ENCODE data around the gene ALDH7A1.

ALDH7A1 gene

DNA sequence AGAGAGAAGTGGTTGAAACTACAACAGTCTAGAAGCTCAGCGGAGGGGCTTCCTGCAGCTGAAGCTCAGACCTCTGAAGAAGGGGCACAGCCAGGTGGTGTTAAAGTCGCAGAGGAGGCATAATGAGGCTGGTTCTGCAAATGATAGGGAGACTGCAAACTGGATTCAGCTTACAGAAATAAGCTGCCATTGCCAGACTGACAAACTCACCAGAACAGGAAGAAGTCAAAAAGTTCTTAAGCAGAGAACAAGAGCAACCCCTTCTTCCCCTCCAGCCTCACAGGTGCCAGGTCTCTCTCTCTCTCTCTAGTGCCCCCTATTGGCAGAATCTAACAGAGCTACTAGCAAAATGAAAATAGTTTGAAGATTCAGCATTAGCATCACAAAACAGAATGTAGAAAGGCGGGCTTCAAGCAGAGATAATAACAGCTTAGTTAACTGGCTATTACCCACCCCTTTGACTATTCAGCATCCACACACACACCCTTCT, 95.1 kb downstream of the ALDH7A1 start:
- no peak overlapping the region for H3K27ac ChIP-seq (ENCODE audit: insufficient read depth, low read depth, low read length, poor library complexity, severe bottlenecking)
- H3K4me3 ChIP-seq (ENCODE audit: insufficient read depth, low read depth, low read length), result no peak overlapping the region
- no peaks in the 10 kb centered on the region for H3K27me3 ChIP-seq (ENCODE audit: control insufficient read depth, insufficient read depth, low read length, poor library complexity, severe bottlenecking)
- H3K4me1 ChIP-seq (ENCODE audit: control insufficient read depth, insufficient read depth, low read length), result no peaks in the 10 kb centered on the region
- no peaks in the 10 kb centered on the region for H3K36me3 ChIP-seq (ENCODE audit: control insufficient read depth, insufficient read depth, low read length)
- WGBS, 2 experiments, result 82 to 84% methylated on average over 3 of the region's 3 CpGs
- H3K9me3 ChIP-seq (ENCODE audit: control insufficient read depth, low read length), result no peaks in the 10 kb centered on the region

DNA sequence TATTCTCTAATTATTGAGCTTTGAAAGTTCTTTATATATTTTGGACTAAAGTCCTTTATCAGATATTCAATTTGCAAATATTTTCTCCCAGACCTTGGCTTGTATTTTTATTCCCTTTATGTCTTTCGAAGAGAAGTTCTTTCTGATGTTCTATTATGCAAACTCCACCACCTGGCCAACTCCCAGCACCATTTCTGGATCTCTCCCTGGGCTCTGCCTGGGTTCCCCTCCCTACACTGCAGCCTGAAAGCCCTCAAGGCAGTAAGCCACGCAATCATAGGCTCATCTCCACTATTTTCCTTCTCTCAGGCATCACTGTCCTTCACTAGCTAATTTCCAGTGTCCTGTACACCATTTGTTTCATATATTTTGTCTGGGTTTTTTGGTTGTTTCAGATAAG, 95.7 kb downstream of the ALDH7A1 start:
- WGBS, 2 experiments, result 88 to 97% methylated on average over 2 of the region's 2 CpGs
- Histone ChIP-seq H3K27ac (ENCODE audit: insufficient read depth, low read depth, low read length, poor library complexity, severe bottlenecking) (no peak overlapping the region), H3K4me3 (ENCODE audit: insufficient read depth, low read depth, low read length) (no peak overlapping the region)

DNA sequence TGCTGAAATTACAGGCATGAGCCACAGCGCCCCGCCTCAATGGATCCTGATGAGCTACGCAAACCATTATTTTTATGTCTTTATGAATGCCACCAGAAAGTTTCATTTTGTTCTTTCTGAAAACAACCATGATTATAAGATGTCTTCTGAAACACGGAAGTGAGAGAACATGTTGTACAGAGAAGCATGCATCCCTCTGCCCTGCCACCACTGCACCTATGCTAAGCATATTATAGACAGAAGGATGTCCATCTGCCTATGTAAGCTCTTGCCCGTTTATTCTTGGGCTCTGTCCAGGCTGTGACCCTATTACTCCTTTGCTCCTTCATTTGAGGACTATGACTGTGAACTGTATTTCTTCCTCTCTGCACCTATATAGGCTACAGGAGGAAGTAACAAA, 97.5 kb downstream of the ALDH7A1 start:
- no peaks in the 10 kb centered on the region for H3K27me3 ChIP-seq (ENCODE audit: control insufficient read depth, insufficient read depth, low read length, poor library complexity, severe bottlenecking)
- H3K36me3 ChIP-seq (ENCODE audit: control insufficient read depth, insufficient read depth, low read length), result no peaks in the 10 kb centered on the region
- 88 to 96% methylated on average over 5 of the region's 5 CpGs for WGBS, 2 experiments
- no peaks in the 10 kb centered on the region for H3K4me1 ChIP-seq (ENCODE audit: control insufficient read depth, insufficient read depth, low read length)
- H3K9me3 ChIP-seq (ENCODE audit: control insufficient read depth, low read length), result no peaks in the 10 kb centered on the region
- no peak overlapping the region for H3K4me3 ChIP-seq (ENCODE audit: insufficient read depth, low read depth, low read length)
- no peak overlapping the region for H3K27ac ChIP-seq (ENCODE audit: insufficient read depth, low read depth, low read length, poor library complexity, severe bottlenecking)

More for the DNA sequence above, 95.7 kb downstream of the ALDH7A1 start:
- no peaks in the 10 kb centered on the region for H3K27me3 ChIP-seq (ENCODE audit: control insufficient read depth, insufficient read depth, low read length, poor library complexity, severe bottlenecking)
- H3K9me3 ChIP-seq (ENCODE audit: control insufficient read depth, low read length), result no peaks in the 10 kb centered on the region
- no peaks in the 10 kb centered on the region for H3K36me3 ChIP-seq (ENCODE audit: control insufficient read depth, insufficient read depth, low read length)
- H3K4me1 ChIP-seq (ENCODE audit: control insufficient read depth, insufficient read depth, low read length), result no peaks in the 10 kb centered on the region

DNA sequence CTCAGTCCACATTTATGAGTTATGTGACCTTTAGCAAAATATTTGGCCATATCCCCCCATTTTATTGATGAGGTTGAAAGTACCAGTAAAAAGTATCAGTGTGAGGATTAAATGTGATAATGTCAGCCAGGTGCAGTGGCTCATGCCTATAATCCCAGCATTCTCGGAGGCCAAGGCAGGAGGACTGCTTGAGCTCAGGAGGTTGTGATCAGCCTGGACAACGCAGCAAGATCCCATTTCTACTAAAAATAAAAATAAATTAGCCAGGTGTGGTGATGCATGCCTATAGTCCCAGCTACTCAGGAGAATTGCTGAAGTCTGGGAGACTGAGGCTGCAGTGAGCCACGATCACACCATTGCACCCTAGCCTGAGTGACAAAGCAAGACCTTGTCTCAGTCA, 100.6 kb downstream of the ALDH7A1 start:
- 94% methylated on average over 3 of the region's 3 CpGs for WGBS, 2 experiments
- no peaks in the 10 kb centered on the region for H3K36me3 ChIP-seq (ENCODE audit: control insufficient read depth, insufficient read depth, low read length)
- peaks cover 12% of the 10 kb centered on the region for H3K27me3 ChIP-seq (ENCODE audit: control insufficient read depth, insufficient read depth, low read length, poor library complexity, severe bottlenecking)
- H3K9me3 ChIP-seq (ENCODE audit: control insufficient read depth, low read length), result no peaks in the 10 kb centered on the region
- H3K4me3 ChIP-seq (ENCODE audit: insufficient read depth, low read depth, low read length), result no peak overlapping the region
- no peak overlapping the region for H3K27ac ChIP-seq (ENCODE audit: insufficient read depth, low read depth, low read length, poor library complexity, severe bottlenecking)
- peaks cover 21% of the 10 kb centered on the region for H3K4me1 ChIP-seq (ENCODE audit: control insufficient read depth, insufficient read depth, low read length)

DNA sequence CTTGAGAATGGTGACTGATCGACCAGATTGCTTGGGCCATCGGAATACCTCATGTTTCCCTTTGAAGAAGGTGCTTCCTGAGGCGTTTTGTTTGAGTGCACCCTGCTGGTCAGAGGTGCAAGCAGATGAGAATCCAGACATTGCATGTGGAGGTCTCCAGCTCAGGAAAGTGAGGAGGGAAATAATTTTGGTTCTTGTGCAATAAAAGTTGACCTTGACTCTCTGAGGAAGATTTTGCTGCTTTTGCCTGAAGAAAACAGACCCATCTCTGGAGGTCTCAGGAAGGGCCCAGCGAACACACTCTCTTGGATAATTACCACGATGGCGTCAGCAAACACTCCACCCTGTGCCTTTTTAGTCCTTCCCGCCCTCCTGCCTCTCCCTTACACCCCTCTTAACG, 102.1 kb downstream of the ALDH7A1 start:
- Histone ChIP-seq H3K4me3 (ENCODE audit: insufficient read depth, low read depth, low read length) (no peak overlapping the region), H3K4me1 (ENCODE audit: control insufficient read depth, insufficient read depth, low read length) (peaks cover 27% of the 10 kb centered on the region), H3K9me3 (ENCODE audit: control insufficient read depth, low read length) (no peaks in the 10 kb centered on the region), H3K36me3 (ENCODE audit: control insufficient read depth, insufficient read depth, low read length) (no peaks in the 10 kb centered on the region), H3K27me3 (ENCODE audit: control insufficient read depth, insufficient read depth, low read length, poor library complexity, severe bottlenecking) (peaks cover 12% of the 10 kb centered on the region), H3K27ac (ENCODE audit: insufficient read depth, low read depth, low read length, poor library complexity, severe bottlenecking) (no peak overlapping the region)
- 73 to 75% methylated on average over 8 of the region's 8 CpGs for WGBS, 2 experiments

DNA sequence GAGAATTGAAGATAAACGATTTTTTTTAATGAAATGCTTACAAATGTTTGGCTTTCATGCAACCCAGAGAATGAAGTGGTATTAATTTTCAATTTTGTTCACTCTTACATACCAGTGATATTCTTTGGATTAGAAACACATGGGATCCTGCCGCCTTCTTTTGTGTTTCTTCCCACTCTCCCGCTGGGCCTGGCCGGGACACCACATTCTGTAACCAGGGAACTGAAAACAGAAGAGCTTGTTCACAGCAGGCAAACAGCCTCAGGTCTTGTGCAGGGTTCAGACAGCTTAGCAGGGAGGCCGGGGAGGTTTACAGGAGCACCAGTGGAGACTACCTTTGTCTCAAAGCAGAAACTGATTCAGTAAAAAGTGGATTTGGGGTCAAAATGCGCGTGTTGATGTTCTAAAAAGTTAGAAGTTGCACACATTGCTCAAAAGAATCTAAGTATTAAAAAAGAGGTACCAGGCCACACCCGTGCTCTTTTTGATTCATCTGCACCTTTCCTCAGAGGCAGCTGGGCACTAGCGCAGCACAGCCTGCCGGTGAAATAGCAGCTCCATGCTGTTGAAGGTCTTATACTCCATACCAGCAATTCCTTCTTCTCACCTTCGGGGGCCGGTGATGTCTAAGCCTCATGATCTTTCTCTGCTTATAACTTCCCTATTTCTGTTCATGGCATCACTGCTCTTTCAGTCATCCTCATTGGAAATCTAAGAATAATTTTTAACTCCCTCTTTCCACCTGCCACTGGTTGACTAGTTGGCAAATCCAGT, 104.7 kb downstream of the ALDH7A1 start:
- WGBS, 2 experiments, result 31 to 35% methylated on average over 11 to 12 of the region's 12 CpGs
- H3K9me3 ChIP-seq (ENCODE audit: control insufficient read depth, low read length), result no peaks in the 10 kb centered on the region
- H3K27me3 ChIP-seq (ENCODE audit: control insufficient read depth, insufficient read depth, low read length, poor library complexity, severe bottlenecking), result peaks cover 12% of the 10 kb centered on the region
- H3K27ac ChIP-seq (ENCODE audit: insufficient read depth, low read depth, low read length, poor library complexity, severe bottlenecking), result peak overlapping the region; percentile 55
- no peak overlapping the region for H3K4me3 ChIP-seq (ENCODE audit: insufficient read depth, low read depth, low read length)
- peaks cover 27% of the 10 kb centered on the region for H3K4me1 ChIP-seq (ENCODE audit: control insufficient read depth, insufficient read depth, low read length)
- H3K36me3 ChIP-seq (ENCODE audit: control insufficient read depth, insufficient read depth, low read length), result no peaks in the 10 kb centered on the region

DNA sequence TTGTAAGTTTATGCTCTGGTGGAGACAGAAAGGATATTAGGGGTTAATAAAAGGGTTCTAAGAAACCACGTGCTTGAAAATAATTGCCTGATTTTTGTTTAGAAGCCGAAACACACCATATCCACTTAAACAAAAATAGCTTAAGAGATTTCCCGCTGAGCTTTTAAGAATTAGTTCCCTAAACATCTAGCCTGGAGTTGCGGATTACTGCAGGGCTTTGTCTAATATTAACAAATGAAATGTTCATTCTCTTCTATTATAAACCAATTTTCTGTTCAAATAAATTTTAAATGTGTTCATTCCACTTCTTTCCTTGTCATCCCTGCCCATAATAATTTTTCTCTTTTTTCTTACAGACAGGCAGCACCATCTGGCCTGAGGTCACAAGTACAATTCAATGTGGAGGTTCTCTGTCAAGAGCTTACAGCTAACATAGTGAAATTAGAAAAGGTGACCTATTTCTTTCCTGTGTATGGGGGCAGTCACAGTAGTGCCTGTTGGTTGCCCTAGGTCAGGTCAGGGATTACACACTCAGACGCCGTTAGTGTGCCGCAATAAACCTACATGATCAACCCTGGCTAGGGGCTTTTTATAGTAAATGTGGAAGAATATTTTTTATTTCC, 106.5 kb downstream of the ALDH7A1 start:
- peaks cover 12% of the 10 kb centered on the region for H3K27me3 ChIP-seq (ENCODE audit: control insufficient read depth, insufficient read depth, low read length, poor library complexity, severe bottlenecking)
- no peaks in the 10 kb centered on the region for H3K36me3 ChIP-seq (ENCODE audit: control insufficient read depth, insufficient read depth, low read length)
- H3K4me1 ChIP-seq (ENCODE audit: control insufficient read depth, insufficient read depth, low read length), result peaks cover 27% of the 10 kb centered on the region
- H3K27ac ChIP-seq (ENCODE audit: insufficient read depth, low read depth, low read length, poor library complexity, severe bottlenecking), result no peak overlapping the region
- no peak overlapping the region for H3K4me3 ChIP-seq (ENCODE audit: insufficient read depth, low read depth, low read length)
- 78 to 89% methylated on average over 6 to 7 of the region's 7 CpGs for WGBS, 2 experiments
- H3K9me3 ChIP-seq (ENCODE audit: control insufficient read depth, low read length), result no peaks in the 10 kb centered on the region

DNA sequence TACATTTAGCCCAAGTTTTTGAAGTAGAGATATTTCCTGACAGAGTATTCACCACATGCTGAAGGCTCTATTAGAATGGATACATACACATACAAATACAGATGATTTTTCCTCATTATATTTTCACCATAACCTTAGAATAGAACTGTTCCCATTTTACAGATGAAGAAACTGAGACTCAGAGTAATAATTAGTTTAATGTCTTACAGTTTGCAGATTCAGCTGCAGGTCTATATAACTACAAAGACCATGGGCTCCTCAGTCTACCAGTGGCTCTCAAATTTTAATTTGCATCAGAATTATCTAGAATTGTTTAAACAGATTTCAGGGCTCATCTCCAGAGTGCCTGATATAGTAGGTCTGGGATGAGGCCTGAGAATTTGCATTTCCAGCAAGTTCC, 107.4 kb downstream of the ALDH7A1 start:
- H3K4me3 ChIP-seq (ENCODE audit: insufficient read depth, low read depth, low read length), result no peak overlapping the region
- H3K4me1 ChIP-seq (ENCODE audit: control insufficient read depth, insufficient read depth, low read length), result peaks cover 27% of the 10 kb centered on the region
- no peak overlapping the region for H3K27ac ChIP-seq (ENCODE audit: insufficient read depth, low read depth, low read length, poor library complexity, severe bottlenecking)
- no peaks in the 10 kb centered on the region for H3K36me3 ChIP-seq (ENCODE audit: control insufficient read depth, insufficient read depth, low read length)
- H3K27me3 ChIP-seq (ENCODE audit: control insufficient read depth, insufficient read depth, low read length, poor library complexity, severe bottlenecking), result peaks cover 12% of the 10 kb centered on the region
- H3K9me3 ChIP-seq (ENCODE audit: control insufficient read depth, low read length), result no peaks in the 10 kb centered on the region

DNA sequence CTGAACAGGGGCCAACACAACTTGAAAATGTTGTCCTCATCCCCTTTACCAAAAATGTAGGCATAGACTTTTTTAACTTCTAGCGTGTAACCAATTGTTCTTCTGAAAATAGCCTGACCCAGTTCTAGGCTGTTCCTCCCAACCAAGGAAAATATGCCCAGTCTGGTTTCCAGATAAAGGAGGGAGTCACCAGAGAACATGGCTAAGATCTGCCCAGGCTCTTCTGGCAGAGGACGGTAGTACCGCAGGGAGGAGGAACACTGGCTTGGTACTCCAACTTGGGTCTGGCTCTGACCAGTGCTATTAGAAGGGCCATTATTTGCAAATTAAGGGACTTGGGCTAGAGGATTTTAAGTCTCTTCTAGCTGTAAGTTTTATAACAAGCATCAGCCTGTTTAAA, 108.7 kb downstream of the ALDH7A1 start:
- no peaks in the 10 kb centered on the region for H3K9me3 ChIP-seq (ENCODE audit: control insufficient read depth, low read length)
- H3K4me1 ChIP-seq (ENCODE audit: control insufficient read depth, insufficient read depth, low read length), result peaks cover 25% of the 10 kb centered on the region
- no peak overlapping the region for H3K27ac ChIP-seq (ENCODE audit: insufficient read depth, low read depth, low read length, poor library complexity, severe bottlenecking)
- no peaks in the 10 kb centered on the region for H3K36me3 ChIP-seq (ENCODE audit: control insufficient read depth, insufficient read depth, low read length)
- H3K27me3 ChIP-seq (ENCODE audit: control insufficient read depth, insufficient read depth, low read length, poor library complexity, severe bottlenecking), result peaks cover 6% of the 10 kb centered on the region
- no peak overlapping the region for H3K4me3 ChIP-seq (ENCODE audit: insufficient read depth, low read depth, low read length)
- WGBS, 2 experiments, result 95 to 100% methylated on average over 3 of the region's 3 CpGs

DNA sequence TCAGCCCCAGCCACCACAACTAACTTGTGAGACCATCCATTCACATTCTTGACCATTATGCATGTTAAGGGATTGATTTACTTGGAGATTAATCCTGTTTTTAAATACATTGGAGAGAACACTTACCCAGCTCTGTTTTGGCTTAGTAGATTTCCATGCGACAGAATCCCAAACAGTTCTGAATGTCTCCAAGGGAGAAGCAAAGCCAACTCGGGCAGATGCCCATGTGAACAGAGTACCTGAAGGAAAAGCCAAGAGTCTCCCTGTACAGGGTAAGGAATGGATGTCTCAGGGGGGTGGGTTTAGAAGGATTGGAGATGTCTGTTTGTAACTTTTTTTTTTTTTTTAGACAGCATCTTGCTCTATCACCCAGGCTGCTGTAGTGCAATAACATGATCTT, 110.8 kb downstream of the ALDH7A1 start:
- H3K36me3 ChIP-seq (ENCODE audit: control insufficient read depth, insufficient read depth, low read length), result no peaks in the 10 kb centered on the region
- WGBS, 2 experiments, result 91 to 94% methylated on average over 2 of the region's 2 CpGs
- H3K4me1 ChIP-seq (ENCODE audit: control insufficient read depth, insufficient read depth, low read length), result peaks cover 5% of the 10 kb centered on the region
- H3K27me3 ChIP-seq (ENCODE audit: control insufficient read depth, insufficient read depth, low read length, poor library complexity, severe bottlenecking), result no peaks in the 10 kb centered on the region
- H3K27ac ChIP-seq (ENCODE audit: insufficient read depth, low read depth, low read length, poor library complexity, severe bottlenecking), result no peak overlapping the region
- H3K4me3 ChIP-seq (ENCODE audit: insufficient read depth, low read depth, low read length), result no peak overlapping the region
- no peaks in the 10 kb centered on the region for H3K9me3 ChIP-seq (ENCODE audit: control insufficient read depth, low read length)
